Fibroblast of peridontal ligament (primary cell): Measurements from ENCODE around the gene TMEM42.

Source experiments
- DNase-seq: peaks from one replicate; pipeline ENCODE4 v3.0.0-alpha.2; 2010; ENCODE audit errors: extremely low read depth

Gene TMEM42

GRCh38 chr3:44910693-44911092 is 49.0 kb downstream of the TMEM42 start:
- DNase-seq = no peak

GRCh38 chr3:44913868-44914468 is 52.3 kb downstream of the TMEM42 start:
- DNase-seq = peak; percentile 72

GRCh38 chr3:44914936-44915335 is 53.2 kb downstream of the TMEM42 start:
- DNase-seq = no peak
